GM12878 (cell line): ENCODE measurements around the gene RALGPS1. TPM values are rescaled to one million over a fixed set of nuclear protein-coding genes. Genes with fewer than 3 reads are reported as not detected.
A peak's percentile ranks its signal among the peaks of the same experiment; 100 is the strongest.

ENCODE experiments used
- BCL11A ChIP-seq: IDR thresholded peaks from 2 replicates; pipeline ENCODE4 v1.6.1; 2011; ENCODE audit warnings: low read depth, low read length
- BRCA1 ChIP-seq: IDR thresholded peaks from 2 replicates; pipeline ENCODE4 v1.6.1; 2011; ENCODE audit warnings: low read depth, low read length, improper control_type of control experiment
- CREM ChIP-seq: IDR thresholded peaks from 2 replicates; pipeline ENCODE4 v1.6.1; 2014; ENCODE audit warnings: antibody characterized with exemption, low read depth
- EP300 ChIP-seq, 2 experiments: fragments of 150-350 bp in 1 of 2; IDR thresholded peaks; 2 replicates each; pipeline ENCODE4 v1.6.1; 2011 to 2012; ENCODE audit warnings: low read depth in 2 of 2, low read length in 2 of 2, borderline replicate concordance in 1 of 2, improper control_type of control experiment in 1 of 2, inconsistent platforms in 1 of 2; ENCODE audit not compliant: control insufficient read depth in 1 of 2
- GABPA ChIP-seq: IDR thresholded peaks from 2 replicates; pipeline ENCODE4 v1.6.1; 2014; ENCODE audit warnings: antibody characterized with exemption, low read depth, mild to moderate bottlenecking, inconsistent platforms
- JUND ChIP-seq: IDR thresholded peaks from 2 replicates; pipeline ENCODE4 v1.6.1; 2012; ENCODE audit warnings: low read depth, mild to moderate bottlenecking, low read length, improper control_type of control experiment, moderate library complexity
- KDM1A ChIP-seq: fragments of 200-600 bp; sonication (generic); IDR thresholded peaks from 2 replicates; pipeline ENCODE4 v1.6.1; 2016; ENCODE audit warnings: borderline replicate concordance
- KLF5 ChIP-seq: fragments of 450-650 bp; IDR thresholded peaks from 2 replicates; pipeline ENCODE4 v1.6.1; 2014; ENCODE audit warnings: mild to moderate bottlenecking; ENCODE audit not compliant: partially characterized antibody
- MEF2A ChIP-seq: IDR thresholded peaks from 2 replicates; pipeline ENCODE4 v1.6.1; 2011; ENCODE audit warnings: low read depth, mild to moderate bottlenecking, low read length, moderate library complexity; ENCODE audit not compliant: insufficient read depth
- MXI1 ChIP-seq: fragments of 150-350 bp; IDR thresholded peaks from 2 replicates; pipeline ENCODE4 v1.6.1; 2011; ENCODE audit warnings: low read depth, mild to moderate bottlenecking, inconsistent platforms, low read length, improper control_type of control experiment
- MYC ChIP-seq: IDR thresholded peaks from 2 replicates; pipeline ENCODE4 v1.6.1; 2011; ENCODE audit warnings: mild to moderate bottlenecking, low read length, moderate library complexity, inconsistent platforms; ENCODE audit not compliant: insufficient read depth, insufficient replicate concordance, insufficient read length, severe bottlenecking
- RB1 ChIP-seq: fragments of 450-650 bp; formaldehyde crosslinking; IDR thresholded peaks from 2 replicates; pipeline ENCODE4 v1.6.1; 2017; ENCODE audit warnings: mild to moderate bottlenecking, borderline replicate concordance
- SIN3A ChIP-seq: IDR thresholded peaks from 2 replicates; pipeline ENCODE4 v1.6.1; 2012; ENCODE audit warnings: low read depth, low read length, improper control_type of control experiment
- SREBF2 ChIP-seq: IDR thresholded peaks from 2 replicates; pipeline ENCODE4 v1.6.1; 2012; ENCODE audit warnings: mild to moderate bottlenecking, low read length
- TBL1XR1 ChIP-seq: IDR thresholded peaks from 2 replicates; pipeline ENCODE4 v1.6.1; 2012; ENCODE audit warnings: low read depth, low read length, improper control_type of control experiment
- TCF3 ChIP-seq: IDR thresholded peaks from 2 replicates; pipeline ENCODE4 v1.6.1; 2012; ENCODE audit warnings: low read depth, mild to moderate bottlenecking, low read length, borderline replicate concordance; ENCODE audit not compliant: insufficient read depth
- ZNF217 ChIP-seq: fragments of 450-650 bp; IDR thresholded peaks from 2 replicates; pipeline ENCODE4 v1.6.1; 2017; ENCODE audit warnings: antibody characterized with exemption, mild to moderate bottlenecking
- polyA plus RNA-seq, 11 experiments: library from polyadenylated mRNA; depleted of rRNA in 4 of 11; unstranded in 6 of 11; stranded (reverse) in 5 of 11; fragments of >200 nt; fragmentation: Nextera tagmentation in 4 of 11; fragmentation: Illumina TruSeq in 1 of 11; extraction: Ambion mirVana in 4 of 11; extraction: Trizol in 1 of 11; gene quantifications; 1 replicate in 1 of 11; 2 replicates in 10 of 11; pipeline versions ENCODE4 v1.2.1 to v1.2.3, GENCODE V29; 2011 to 2016; ENCODE audit warnings: inconsistent platforms in 2 of 11, missing spikeins in 2 of 11, low read depth in 1 of 11
- total RNA-seq, 4 experiments: library from RNA; depleted of rRNA in 3 of 4; stranded (reverse); fragments of >200 nt in 3 of 4; fragmentation: Illumina TruSeq in 1 of 4; extraction: Trizol in 1 of 4; gene quantifications; 2 replicates each; pipeline versions ENCODE4 v1.2.1 to v1.2.3, GENCODE V29; 2013 to 2021
- TF ChIP-seq, protein P1 (sequence below): fragments of 450-650 bp; IDR thresholded peaks from 2 replicates; pipeline ENCODE4 v1.6.1; 2016; ENCODE audit warnings: mild to moderate bottlenecking, moderate library complexity, borderline replicate concordance
- TF ChIP-seq, protein P2 (sequence below): fragments of 450-650 bp; IDR thresholded peaks from 2 replicates; pipeline ENCODE4 v1.6.1; 2018; ENCODE audit warnings: mild to moderate bottlenecking, low read depth, moderate library complexity; ENCODE audit not compliant: partially characterized antibody

Gene RALGPS1
- total and polyA plus RNA-seq, 10 of the 15 experiments (the other 5 are each of a cell fraction or from before 2014, with no cell fraction given), result 0.13 to 5.6 (median 2.7) TPM

DNA sequence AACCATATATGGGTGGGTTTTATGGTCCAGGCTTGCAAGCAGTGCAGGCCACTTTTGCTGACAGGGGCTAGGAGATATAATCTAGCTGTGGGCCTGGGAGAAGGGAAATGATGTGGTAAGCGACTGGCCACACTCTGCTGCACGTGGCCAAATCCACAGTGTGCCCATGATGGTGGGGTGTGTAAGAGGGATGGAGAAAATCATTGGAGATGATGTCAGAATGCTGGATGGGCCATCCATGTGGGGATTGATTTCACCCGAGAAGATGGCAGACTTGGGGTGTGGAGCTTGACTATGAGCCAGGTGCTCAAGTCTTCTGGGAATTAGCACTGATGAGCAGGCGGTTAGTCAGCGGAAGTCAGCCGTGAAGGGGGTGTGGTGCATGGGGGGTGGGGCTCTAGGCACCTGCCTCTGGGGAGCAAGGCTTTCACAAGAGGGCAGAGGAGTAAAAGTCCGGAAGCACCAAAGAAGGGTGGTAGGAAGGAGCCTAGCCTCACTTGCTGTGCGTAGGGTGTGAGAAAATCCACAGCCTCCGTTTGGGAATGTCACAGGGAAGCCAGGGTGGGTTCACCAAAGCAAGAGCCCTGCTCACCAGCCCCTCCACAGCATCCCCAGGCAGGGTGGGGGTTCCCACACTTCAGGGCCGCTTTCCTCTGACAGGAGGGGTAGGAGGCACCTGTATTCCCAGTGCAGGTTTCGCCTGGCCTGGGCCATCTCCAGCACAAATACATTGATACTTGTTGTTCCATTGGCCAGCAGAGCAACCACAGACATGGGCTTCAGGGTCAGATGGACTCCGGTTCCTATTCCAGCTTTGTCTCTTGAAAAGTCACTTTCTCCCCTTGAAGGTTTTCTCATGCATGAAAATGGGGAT lies 252.3 kb downstream of the RALGPS1 start (continued):
- TF ChIP-seq, protein P1, sequence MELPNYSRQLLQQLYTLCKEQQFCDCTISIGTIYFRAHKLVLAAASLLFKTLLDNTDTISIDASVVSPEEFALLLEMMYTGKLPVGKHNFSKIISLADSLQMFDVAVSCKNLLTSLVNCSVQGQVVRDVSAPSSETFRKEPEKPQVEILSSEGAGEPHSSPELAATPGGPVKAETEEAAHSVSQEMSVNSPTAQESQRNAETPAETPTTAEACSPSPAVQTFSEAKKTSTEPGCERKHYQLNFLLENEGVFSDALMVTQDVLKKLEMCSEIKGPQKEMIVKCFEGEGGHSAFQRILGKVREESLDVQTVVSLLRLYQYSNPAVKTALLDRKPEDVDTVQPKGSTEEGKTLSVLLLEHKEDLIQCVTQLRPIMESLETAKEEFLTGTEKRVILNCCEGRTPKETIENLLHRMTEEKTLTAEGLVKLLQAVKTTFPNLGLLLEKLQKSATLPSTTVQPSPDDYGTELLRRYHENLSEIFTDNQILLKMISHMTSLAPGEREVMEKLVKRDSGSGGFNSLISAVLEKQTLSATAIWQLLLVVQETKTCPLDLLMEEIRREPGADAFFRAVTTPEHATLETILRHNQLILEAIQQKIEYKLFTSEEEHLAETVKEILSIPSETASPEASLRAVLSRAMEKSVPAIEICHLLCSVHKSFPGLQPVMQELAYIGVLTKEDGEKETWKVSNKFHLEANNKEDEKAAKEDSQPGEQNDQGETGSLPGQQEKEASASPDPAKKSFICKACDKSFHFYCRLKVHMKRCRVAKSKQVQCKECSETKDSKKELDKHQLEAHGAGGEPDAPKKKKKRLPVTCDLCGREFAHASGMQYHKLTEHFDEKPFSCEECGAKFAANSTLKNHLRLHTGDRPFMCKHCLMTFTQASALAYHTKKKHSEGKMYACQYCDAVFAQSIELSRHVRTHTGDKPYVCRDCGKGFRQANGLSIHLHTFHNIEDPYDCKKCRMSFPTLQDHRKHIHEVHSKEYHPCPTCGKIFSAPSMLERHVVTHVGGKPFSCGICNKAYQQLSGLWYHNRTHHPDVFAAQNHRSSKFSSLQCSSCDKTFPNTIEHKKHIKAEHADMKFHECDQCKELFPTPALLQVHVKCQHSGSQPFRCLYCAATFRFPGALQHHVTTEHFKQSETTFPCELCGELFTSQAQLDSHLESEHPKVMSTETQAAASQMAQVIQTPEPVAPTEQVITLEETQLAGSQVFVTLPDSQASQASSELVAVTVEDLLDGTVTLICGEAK, result no peak
- TF ChIP-seq BCL11A, result peak; percentile 69
- peak; percentile 81 to 94 for TF ChIP-seq EP300 (IDR thresholded peaks at IDR 0.05; ENCODE audit: borderline replicate concordance in 1 of 2, control insufficient read depth in 1 of 2, low read depth in 2 of 2, low read length in 2 of 2)
- no peak for TF ChIP-seq KLF5
- no peak for TF ChIP-seq KDM1A
- TF ChIP-seq RB1, result peak; percentile 88; the same call in 1 of the 2 replicates
- no peak for TF ChIP-seq JUND
- TF ChIP-seq, protein P2, sequence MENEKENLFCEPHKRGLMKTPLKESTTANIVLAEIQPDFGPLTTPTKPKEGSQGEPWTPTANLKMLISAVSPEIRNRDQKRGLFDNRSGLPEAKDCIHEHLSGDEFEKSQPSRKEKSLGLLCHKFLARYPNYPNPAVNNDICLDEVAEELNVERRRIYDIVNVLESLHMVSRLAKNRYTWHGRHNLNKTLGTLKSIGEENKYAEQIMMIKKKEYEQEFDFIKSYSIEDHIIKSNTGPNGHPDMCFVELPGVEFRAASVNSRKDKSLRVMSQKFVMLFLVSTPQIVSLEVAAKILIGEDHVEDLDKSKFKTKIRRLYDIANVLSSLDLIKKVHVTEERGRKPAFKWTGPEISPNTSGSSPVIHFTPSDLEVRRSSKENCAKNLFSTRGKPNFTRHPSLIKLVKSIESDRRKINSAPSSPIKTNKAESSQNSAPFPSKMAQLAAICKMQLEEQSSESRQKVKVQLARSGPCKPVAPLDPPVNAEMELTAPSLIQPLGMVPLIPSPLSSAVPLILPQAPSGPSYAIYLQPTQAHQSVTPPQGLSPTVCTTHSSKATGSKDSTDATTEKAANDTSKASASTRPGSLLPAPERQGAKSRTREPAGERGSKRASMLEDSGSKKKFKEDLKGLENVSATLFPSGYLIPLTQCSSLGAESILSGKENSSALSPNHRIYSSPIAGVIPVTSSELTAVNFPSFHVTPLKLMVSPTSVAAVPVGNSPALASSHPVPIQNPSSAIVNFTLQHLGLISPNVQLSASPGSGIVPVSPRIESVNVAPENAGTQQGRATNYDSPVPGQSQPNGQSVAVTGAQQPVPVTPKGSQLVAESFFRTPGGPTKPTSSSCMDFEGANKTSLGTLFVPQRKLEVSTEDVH, result peak; percentile 15
- no peak for TF ChIP-seq GABPA
- TF ChIP-seq ZNF217, result no peak
- TF ChIP-seq TCF3, result peak; percentile 85; the same call in 1 of the 2 replicates
- TF ChIP-seq MYC, result peak; percentile 56
- TF ChIP-seq CREM, result 0 out of 2 replicates have a peak, but pooled peaks have one; percentile 22
- 0 out of 2 replicates have a peak, but pooled peaks have one; percentile 5 for TF ChIP-seq MEF2A
- TF ChIP-seq BRCA1, result no peak; the same call in 1 of the 2 replicates
- TF ChIP-seq SREBF2, result no peak
- TF ChIP-seq SIN3A, result no peak
- TF ChIP-seq TBL1XR1, result peak; percentile 66
- peak; percentile 22; the same call in 1 of the 2 replicates for TF ChIP-seq MXI1
